T-helper 1 cell (primary cell): ENCODE measurements around the gene PPP6R1.
A peak's percentile ranks its signal among the peaks of the same experiment; 100 is the strongest.

Experiments used
- DNase-seq, 5 donors: peaks; one replicate each; pipeline ENCODE4 v3.0.0-alpha.2; 2012 to 2020
- total RNA-seq, 4 donors: gene quantifications; one replicate each; lab custom pipeline; 2026; lab: John Stamatoyannopoulos, UW

PPP6R1 gene
- 168 to 201 (median 188) reads per million in 4 donors for total RNA-seq

GRCh38 chr19:55258828-55259539 lies at the start of gene PPP6R1:
Gene PPP6R1, minus strand, starts transcription at chr19:55259017. Its CDS starts 11,914 bp downstream, at chr19:55247103.
- DNase-seq = peak; percentile 89 to 98 (median 91)

GRCh38 chr19:55308281-55308680 lies 49.5 kb upstream of the PPP6R1 start:
- DNase-seq = no peak

GRCh38 chr19:55306712-55307111 lies 47.9 kb upstream of the PPP6R1 start:
- no peak for DNase-seq

- no peak for DNase-seq
Observed at GRCh38 chr19:55305983-55306562, 47.3 kb upstream of the PPP6R1 start.

GRCh38 chr19:55305491-55305890 lies 46.7 kb upstream of the PPP6R1 start:
- DNase-seq = peak in 4 of 5 donors; percentile 35 to 56 (median 40)

- no peak for DNase-seq
Observed at GRCh38 chr19:55304980-55305379, 46.2 kb upstream of the PPP6R1 start.

- DNase-seq = peak in 1 of 5 donors; percentile 41
Observed at GRCh38 chr19:55304279-55304978, 45.6 kb upstream of the PPP6R1 start.

- no peak for DNase-seq
Observed at GRCh38 chr19:55303477-55303876, 44.7 kb upstream of the PPP6R1 start.

- DNase-seq = no peak
Observed at GRCh38 chr19:55302318-55302703, 43.5 kb upstream of the PPP6R1 start.

GRCh38 chr19:55301459-55302317 lies 42.9 kb upstream of the PPP6R1 start:
- DNase-seq = peak; percentile 79 to 93 (median 87)

GRCh38 chr19:55300886-55301458 lies 42.2 kb upstream of the PPP6R1 start:
- no peak for DNase-seq

- DNase-seq = no peak
Observed at GRCh38 chr19:55299991-55300390, 41.2 kb upstream of the PPP6R1 start.

GRCh38 chr19:55297267-55297666 lies 38.5 kb upstream of the PPP6R1 start:
- DNase-seq = no peak

- DNase-seq = no peak
Observed at GRCh38 chr19:55289117-55289796, 30.4 kb upstream of the PPP6R1 start.

GRCh38 chr19:55287361-55288079 lies 28.7 kb upstream of the PPP6R1 start:
- no peak for DNase-seq

- no peak for DNase-seq
Observed at GRCh38 chr19:55285229-55285890, 26.5 kb upstream of the PPP6R1 start.

GRCh38 chr19:55284405-55285058 lies 25.7 kb upstream of the PPP6R1 start:
- DNase-seq = no peak

GRCh38 chr19:55283548-55284377 lies 24.9 kb upstream of the PPP6R1 start, which contains the start of gene BRSK1:
Gene BRSK1, plus strand, starts transcription at chr19:55283997. Its CDS starts 446 bp downstream, at chr19:55284443.
- peak in 3 of 5 donors; percentile 25 to 43 (median 29) for DNase-seq
